HL-60 (cell line): ENCODE data around the gene RORC.

Experiments
- CTCF ChIP-seq: IDR thresholded peaks from one replicate; pipeline ENCODE4 v1.5.1; 2011; ENCODE audit warnings: low read length, control low read depth, inconsistent platforms; ENCODE audit not compliant: insufficient read depth
- GABPA ChIP-seq: IDR thresholded peaks from 2 replicates; pipeline ENCODE4 v1.6.1; 2012; ENCODE audit warnings: low read depth
- POLR2AphosphoS5 ChIP-seq: IDR thresholded peaks from 2 replicates; pipeline ENCODE4 v1.6.1; 2012; ENCODE audit warnings: low read depth
- REST ChIP-seq: IDR thresholded peaks from 2 replicates; pipeline ENCODE4 v1.6.1; 2012; ENCODE audit warnings: low read depth; ENCODE audit not compliant: insufficient replicate concordance

- TF ChIP-seq CTCF (no peak), REST (no peak), POLR2AphosphoS5 (no peak), GABPA (no peak)
Measured at GRCh38 chr1:151858030-151858746, 26.6 kb upstream of the RORC start.
